ENCODE data around the gene CCN5. TPM values are rescaled to one million over a fixed set of nuclear protein-coding genes. Genes with fewer than 3 reads are reported as not detected.

Gene CCN5
- total RNA-seq, 2 donors from 2014 or later, result 0.84 to 2.9 TPM

DNA sequence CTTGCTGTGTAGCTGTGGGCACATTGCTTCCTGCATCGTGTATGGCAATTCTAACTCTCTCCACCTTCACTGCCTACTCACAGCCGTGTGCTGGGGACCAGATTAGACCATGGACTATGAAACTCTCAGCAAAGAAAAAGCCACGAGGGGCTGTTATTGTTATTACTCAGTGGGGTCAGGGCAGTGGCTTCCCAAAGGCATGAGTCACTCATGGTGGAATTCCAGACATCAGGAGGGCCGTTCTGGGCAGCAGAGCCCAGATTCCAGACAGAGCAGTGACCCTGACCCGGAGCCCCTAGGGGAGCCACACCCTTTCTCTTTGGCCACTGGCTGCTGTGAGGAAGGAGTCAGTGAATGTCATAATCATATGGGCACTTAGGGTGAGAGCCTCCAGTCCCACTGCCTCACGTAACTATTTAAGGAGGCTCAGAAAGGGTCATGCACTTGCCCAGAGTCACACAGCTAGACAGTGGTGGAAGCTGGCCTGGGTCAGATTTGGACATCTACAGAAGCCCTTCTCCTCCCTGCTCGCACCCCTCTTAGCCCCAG, 22.2 kb upstream of the CCN5 start:
- TF ChIP-seq, protein P1, sequence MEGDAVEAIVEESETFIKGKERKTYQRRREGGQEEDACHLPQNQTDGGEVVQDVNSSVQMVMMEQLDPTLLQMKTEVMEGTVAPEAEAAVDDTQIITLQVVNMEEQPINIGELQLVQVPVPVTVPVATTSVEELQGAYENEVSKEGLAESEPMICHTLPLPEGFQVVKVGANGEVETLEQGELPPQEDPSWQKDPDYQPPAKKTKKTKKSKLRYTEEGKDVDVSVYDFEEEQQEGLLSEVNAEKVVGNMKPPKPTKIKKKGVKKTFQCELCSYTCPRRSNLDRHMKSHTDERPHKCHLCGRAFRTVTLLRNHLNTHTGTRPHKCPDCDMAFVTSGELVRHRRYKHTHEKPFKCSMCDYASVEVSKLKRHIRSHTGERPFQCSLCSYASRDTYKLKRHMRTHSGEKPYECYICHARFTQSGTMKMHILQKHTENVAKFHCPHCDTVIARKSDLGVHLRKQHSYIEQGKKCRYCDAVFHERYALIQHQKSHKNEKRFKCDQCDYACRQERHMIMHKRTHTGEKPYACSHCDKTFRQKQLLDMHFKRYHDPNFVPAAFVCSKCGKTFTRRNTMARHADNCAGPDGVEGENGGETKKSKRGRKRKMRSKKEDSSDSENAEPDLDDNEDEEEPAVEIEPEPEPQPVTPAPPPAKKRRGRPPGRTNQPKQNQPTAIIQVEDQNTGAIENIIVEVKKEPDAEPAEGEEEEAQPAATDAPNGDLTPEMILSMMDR (IDR thresholded peaks at IDR 0.05), result no peak
- Histone ChIP-seq H3K27ac (no peak overlapping the region), H3K27me3 (no peaks in the 10 kb centered on the region), H3K4me1 (no peaks in the 10 kb centered on the region), H3K36me3 (no peaks in the 10 kb centered on the region), H3K9me3 (no peaks in the 10 kb centered on the region), H3K9ac (ENCODE audit: low read depth in 2 of 2, low read length in 2 of 2) (no peak overlapping the region), H3K4me3 (no peak overlapping the region)
- intact Hi-C loops (cut with DNase I), result no loop called here
- DNase-seq, result no peak

DNA sequence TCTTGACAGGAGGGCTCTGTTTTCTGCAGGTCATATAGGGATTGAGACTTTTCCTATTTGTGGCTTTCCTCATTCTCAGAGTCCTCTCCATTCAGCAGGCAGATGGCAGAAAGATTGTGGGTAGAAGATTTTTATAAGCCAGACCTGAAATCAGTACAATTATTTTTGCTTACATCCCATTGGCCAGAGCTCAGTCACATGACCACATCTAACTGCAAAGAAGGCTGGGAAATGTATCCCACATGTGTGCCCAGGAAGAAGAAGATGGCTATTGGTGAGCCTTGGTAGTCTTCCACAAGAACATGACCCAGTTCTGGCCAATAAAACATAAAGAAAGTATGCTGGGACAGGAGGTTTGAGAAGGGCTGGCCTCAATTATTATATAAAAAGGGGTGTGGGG, 21.5 kb upstream of the CCN5 start:
- H3K27me3 ChIP-seq, result no peaks in the 10 kb centered on the region
- H3K9ac ChIP-seq (ENCODE audit: low read depth in 2 of 2, low read length in 2 of 2), result no peak overlapping the region
- no peak for DNase-seq
- H3K9me3 ChIP-seq, result no peaks in the 10 kb centered on the region
- intact Hi-C loops (cut with DNase I), result no loop called here
- H3K4me1 ChIP-seq, result no peaks in the 10 kb centered on the region
- H3K4me3 ChIP-seq, result no peak overlapping the region
- no peak overlapping the region for H3K27ac ChIP-seq
- TF ChIP-seq, protein P1 (IDR thresholded peaks at IDR 0.05), result no peak
- H3K36me3 ChIP-seq, result no peaks in the 10 kb centered on the region

DNA sequence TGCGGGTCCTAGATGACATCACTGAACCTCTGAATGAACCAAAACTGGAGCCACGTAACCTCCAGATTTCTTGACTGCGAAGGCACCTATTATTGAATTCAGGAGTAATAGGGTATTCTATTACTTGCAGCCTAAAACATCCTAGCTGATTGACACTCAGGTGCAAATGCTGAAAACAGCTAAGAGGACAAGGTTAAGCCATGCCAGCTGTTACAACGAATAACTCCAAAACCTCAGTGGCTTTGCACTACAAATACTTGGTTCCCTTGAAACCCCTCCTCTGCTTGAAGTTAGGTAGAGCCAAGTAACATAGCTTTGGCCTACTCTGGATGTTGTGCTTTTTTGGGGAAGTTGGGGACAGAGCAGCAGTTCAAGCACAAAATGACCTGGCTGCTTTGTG, 21.0 kb upstream of the CCN5 start:
- Histone ChIP-seq H3K27me3 (no peaks in the 10 kb centered on the region), H3K4me3 (no peak overlapping the region), H3K27ac (no peak overlapping the region), H3K9me3 (no peaks in the 10 kb centered on the region), H3K9ac (ENCODE audit: low read depth in 2 of 2, low read length in 2 of 2) (no peak overlapping the region), H3K36me3 (no peaks in the 10 kb centered on the region), H3K4me1 (no peaks in the 10 kb centered on the region)
- intact Hi-C loops (cut with DNase I), result no loop called here
- TF ChIP-seq, protein P1 (IDR thresholded peaks at IDR 0.05), result no peak
- no peak for DNase-seq

DNA sequence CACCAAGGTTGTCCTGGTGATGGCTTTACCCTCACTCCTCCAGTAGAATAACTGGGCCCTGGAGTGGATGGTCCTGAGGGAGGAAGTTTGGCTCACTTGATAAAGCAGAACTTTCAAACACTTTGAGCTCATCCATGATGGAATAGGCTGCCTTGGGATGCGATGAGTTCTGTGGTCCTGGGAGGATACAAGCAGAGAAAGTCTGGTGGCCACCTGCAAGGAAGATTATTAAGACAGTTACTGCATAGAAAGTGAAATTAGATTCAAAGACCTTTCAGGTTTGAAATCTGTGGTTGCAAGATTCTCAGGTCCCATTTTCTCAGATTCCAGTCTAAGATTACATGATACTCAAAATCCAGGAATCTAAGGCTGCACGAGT, 19.9 kb upstream of the CCN5 start:
- Histone ChIP-seq H3K9me3 (no peaks in the 10 kb centered on the region), H3K9ac (ENCODE audit: low read depth in 2 of 2, low read length in 2 of 2) (no peak overlapping the region), H3K27ac (no peak overlapping the region), H3K36me3 (no peaks in the 10 kb centered on the region), H3K4me1 (no peaks in the 10 kb centered on the region), H3K27me3 (no peaks in the 10 kb centered on the region), H3K4me3 (no peak overlapping the region)
- intact Hi-C loops (cut with DNase I), result no loop called here
- DNase-seq, result no peak
- TF ChIP-seq, protein P1 (IDR thresholded peaks at IDR 0.05), result no peak

DNA sequence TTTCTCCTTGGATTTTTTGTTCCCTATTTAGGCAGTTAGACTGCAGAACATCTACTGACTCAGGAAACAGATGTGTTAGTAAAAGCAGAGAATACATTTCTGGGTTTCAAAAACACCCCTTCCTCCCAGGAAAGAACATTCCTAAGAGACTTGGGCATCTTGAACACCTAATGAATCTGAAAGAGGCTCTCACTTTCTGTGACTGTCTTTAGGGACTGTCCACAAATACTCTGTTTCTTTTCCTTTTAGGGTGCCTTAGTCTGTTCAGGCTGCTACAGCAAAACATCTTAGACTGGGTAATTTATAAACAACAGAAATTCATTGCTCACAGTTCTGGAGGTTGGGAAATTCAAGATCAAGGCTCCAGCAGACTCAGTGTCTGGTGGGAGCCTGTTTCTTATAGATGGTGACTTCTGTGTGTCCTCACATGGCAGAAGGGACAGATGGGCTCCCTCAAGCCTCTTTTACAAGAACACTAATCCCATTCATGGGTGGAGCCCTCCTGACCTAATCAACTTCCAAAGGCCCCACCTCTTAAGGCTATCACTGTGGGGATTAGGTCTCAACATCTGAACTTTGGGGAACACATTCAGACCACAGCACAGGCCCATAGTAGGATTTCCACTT, 19.4 kb upstream of the CCN5 start:
- no peaks in the 10 kb centered on the region for H3K27me3 ChIP-seq
- no peak for DNase-seq
- no peaks in the 10 kb centered on the region for H3K4me1 ChIP-seq
- H3K9ac ChIP-seq (ENCODE audit: low read depth in 2 of 2, low read length in 2 of 2), result no peak overlapping the region
- intact Hi-C loops (cut with DNase I), result no loop called here
- H3K9me3 ChIP-seq, result no peaks in the 10 kb centered on the region
- TF ChIP-seq, protein P1 (IDR thresholded peaks at IDR 0.05), result no peak
- no peak overlapping the region for H3K27ac ChIP-seq
- H3K36me3 ChIP-seq, result no peaks in the 10 kb centered on the region
- no peak overlapping the region for H3K4me3 ChIP-seq

Measured in colonic mucosa (tissue), 4 donors.